HepG2 (cell line): ENCODE measurements around the gene LRRC8C.

ENCODE experiments used
- ARID5B ChIP-seq: IDR thresholded peaks from 2 replicates; pipeline ENCODE4 v1.4.0; 2020; ENCODE audit warnings: mild to moderate bottlenecking, missing genetic modification reagents
- BRD4 ChIP-seq: sonication (generic); formaldehyde crosslinking; IDR thresholded peaks from 2 replicates; pipeline ENCODE4 v1.4.0; 2020; ENCODE audit warnings: missing genetic modification reagents
- MTA3 ChIP-seq: sonication (generic); formaldehyde crosslinking; IDR thresholded peaks from 2 replicates; pipeline ENCODE4 v1.4.0; 2020; ENCODE audit warnings: missing genetic modification reagents
- PHF8 ChIP-seq: sonication (generic); formaldehyde crosslinking; IDR thresholded peaks from 2 replicates; pipeline ENCODE4 v1.5.0; 2020; ENCODE audit warnings: missing genetic modification reagents
- TBP ChIP-seq: sonication (generic); formaldehyde crosslinking; IDR thresholded peaks from 2 replicates; pipeline ENCODE4 v1.5.0; 2020; ENCODE audit warnings: missing genetic modification reagents
- TCF12 ChIP-seq, 2 experiments: fragments of 450-650 bp in 1 of 2; sonication (generic) in 1 of 2; formaldehyde crosslinking in 1 of 2; IDR thresholded peaks; 2 replicates each; pipeline versions ENCODE4 v1.6.1 to v1.8.0; 2017 to 2022; ENCODE audit warnings: antibody characterized with exemption in 1 of 2, mild to moderate bottlenecking in 1 of 2, missing genetic modification reagents in 1 of 2, moderate library complexity in 1 of 2

- TF ChIP-seq PHF8 (no peak), MTA3 (CRISPR knock-in tag) (no peak), BRD4 (no peak), TCF12 (IDR thresholded peaks at IDR 0.05) (no peak), TCF12 (CRISPR knock-in tag; IDR thresholded peaks at IDR 0.05) (no peak), ARID5B (CRISPR knock-in tag) (no peak), TBP (CRISPR knock-in tag) (no peak)
Observed at GRCh38 chr1:89762386-89762778, 129.5 kb downstream of the LRRC8C start.
